Fibroblast of lung (primary cell): ENCODE data around the gene CDH24. TPM values are rescaled to one million over a fixed set of nuclear protein-coding genes. Genes with fewer than 3 reads are reported as not detected.

Source experiments
- DNase-seq, 2 donors: peaks; one replicate each; pipeline versions ENCODE4 v3.0.0 to v3.0.0-alpha.2; 2010; ENCODE audit warnings: low read depth in 2 of 2
- H2AFZ ChIP-seq: 2 replicates; pipeline ENCODE4 v1.5.1; 2012; ENCODE audit warnings: low read length, control low read depth, inconsistent platforms
- H3K27ac ChIP-seq: 2 replicates; pipeline ENCODE4 v1.5.1; 2011; ENCODE audit warnings: low read length, control low read depth; ENCODE audit not compliant: insufficient read depth
- H3K27me3 ChIP-seq: 2 replicates; pipeline ENCODE4 v1.5.1; 2011; ENCODE audit warnings: mild to moderate bottlenecking, low read length; ENCODE audit not compliant: control insufficient read depth, insufficient read depth
- H3K36me3 ChIP-seq: 2 replicates; pipeline ENCODE4 v1.5.1; 2011; ENCODE audit warnings: low read length; ENCODE audit not compliant: control insufficient read depth, insufficient read depth
- H3K4me1 ChIP-seq: 2 replicates; pipeline ENCODE4 v1.5.1; 2011; ENCODE audit warnings: low read length; ENCODE audit not compliant: control insufficient read depth, insufficient read depth; ENCODE audit errors: extremely low read depth
- H3K4me2 ChIP-seq: 2 replicates; pipeline ENCODE4 v1.5.1; 2011; ENCODE audit warnings: low read length, control low read depth; ENCODE audit not compliant: insufficient read depth; ENCODE audit errors: extremely low read depth
- H3K4me3 ChIP-seq, 4 experiments: fragments of 200-600 bp in 1 of 4; sonication (generic) in 1 of 4; replicated peaks in 1 of 4; 2 replicates each; pipeline ENCODE4 v1.5.1; 2011 to 2016; ENCODE audit warnings: low read length in 4 of 4, low read depth in 3 of 4, mild to moderate bottlenecking in 3 of 4, control low read depth in 2 of 4, inconsistent platforms in 1 of 4, mixed read lengths in 1 of 4; ENCODE audit not compliant: insufficient read depth in 1 of 4; ENCODE audit errors: control extremely low read depth in 1 of 4
- H3K79me2 ChIP-seq: 2 replicates; pipeline ENCODE4 v1.5.1; 2012; ENCODE audit warnings: mild to moderate bottlenecking, low read length, inconsistent platforms; ENCODE audit not compliant: control insufficient read depth, insufficient read depth
- H3K9ac ChIP-seq: 2 replicates; pipeline ENCODE4 v1.5.1; 2011; ENCODE audit warnings: mild to moderate bottlenecking, low read length, control low read depth; ENCODE audit not compliant: insufficient read depth
- H3K9me3 ChIP-seq: 2 replicates; pipeline ENCODE4 v1.5.1; 2012; ENCODE audit warnings: low read depth, low read length; ENCODE audit not compliant: control insufficient read depth, insufficient read depth
- H4K20me1 ChIP-seq: 2 replicates; pipeline ENCODE4 v1.5.1; 2011; ENCODE audit warnings: low read length; ENCODE audit not compliant: control insufficient read depth, insufficient read depth; ENCODE audit errors: extremely low read depth
- EZH2 ChIP-seq: IDR thresholded peaks from 2 replicates; pipeline ENCODE4 v1.5.1; 2012; ENCODE audit warnings: low read length, control low read depth, mild to moderate bottlenecking; ENCODE audit errors: missing control alignments
- polyA plus RNA-seq, 2 donors: library from polyadenylated mRNA; depleted of rRNA in 1 of 2; stranded (reverse) in 1 of 2; unstranded in 1 of 2; fragments of >200 nt; gene quantifications; 2 replicates each; pipeline ENCODE4 v1.2.1, GENCODE V29; 2011 to 2012; ENCODE audit warnings: missing spikeins in 1 of 2
- total RNA-seq: library from RNA; depleted of rRNA; stranded (reverse); fragments of >200 nt; gene quantifications from 2 replicates; pipeline ENCODE4 v1.2.1, GENCODE V29; 2014
- TF ChIP-seq, protein P1 (sequence below), 2 donors: IDR thresholded peaks in 1 of 2; conservative IDR thresholded peaks in 1 of 2; 1 replicate in 1 of 2; 2 replicates in 1 of 2; pipeline ENCODE4 v1.5.1; 2011 to 2012; ENCODE audit warnings: low read length in 2 of 2, control low read depth in 1 of 2, inconsistent platforms in 1 of 2, low read depth in 1 of 2, mild to moderate bottlenecking in 1 of 2

Gene CDH24
- total and polyA plus RNA-seq, 2 donors (not counting 1 experiment from before 2014, with no cell fraction given): 5.0 to 5.6 TPM

DNA sequence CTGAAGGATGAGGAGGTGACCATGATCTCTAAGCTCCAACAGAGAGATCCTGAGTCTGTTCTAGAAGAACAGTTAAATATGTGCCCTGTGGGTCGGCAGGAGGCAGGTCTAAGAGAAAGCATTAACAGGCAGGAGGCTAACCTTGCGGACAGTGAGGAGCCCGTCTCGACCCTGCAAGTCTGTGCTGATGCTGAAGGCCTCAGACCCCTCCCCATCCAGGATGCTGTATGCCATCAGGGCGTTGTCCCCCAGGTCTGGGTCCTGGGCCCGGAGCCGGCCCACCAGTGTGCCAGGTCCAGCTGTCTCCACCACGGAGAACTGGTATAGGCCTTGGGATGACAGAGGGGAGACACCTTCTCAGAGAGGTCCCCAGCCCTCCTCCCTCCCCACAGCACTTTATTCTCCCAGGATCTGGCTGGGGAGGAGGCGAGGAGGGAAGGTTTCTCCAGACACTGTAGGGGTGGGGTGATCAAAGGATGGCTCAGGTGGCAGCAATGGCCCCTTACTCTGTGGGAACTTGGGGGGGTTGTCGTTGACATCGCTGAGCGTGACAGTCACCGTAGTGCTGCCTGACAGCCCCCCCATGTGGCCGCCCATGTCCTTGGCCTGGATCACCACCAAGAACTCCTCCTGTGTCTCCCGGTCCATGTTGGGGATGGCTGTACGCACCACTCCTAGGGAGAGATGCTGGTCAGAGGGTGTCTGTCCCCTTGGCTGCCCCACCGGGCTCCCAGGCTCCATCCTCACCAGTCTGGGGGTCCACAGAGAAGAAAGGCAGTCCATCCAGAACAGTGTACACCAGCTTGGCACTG is 3.1 kb downstream of the CDH24 start:
- Histone ChIP-seq H3K36me3 (peaks cover 12% of the 10 kb centered on the region), H3K27ac (no peak overlapping the region), H3K9me3 (no peaks in the 10 kb centered on the region), H3K4me2 (no peak overlapping the region), H4K20me1 (no peaks in the 10 kb centered on the region), H2AFZ (no peak overlapping the region), H3K79me2 (no peaks in the 10 kb centered on the region), H3K4me3 (no peak overlapping the region), H3K27me3 (no peaks in the 10 kb centered on the region), H3K4me1 (peaks cover 11% of the 10 kb centered on the region), H3K9ac (no peak overlapping the region)
- no peak for DNase-seq
- TF ChIP-seq, protein P1, sequence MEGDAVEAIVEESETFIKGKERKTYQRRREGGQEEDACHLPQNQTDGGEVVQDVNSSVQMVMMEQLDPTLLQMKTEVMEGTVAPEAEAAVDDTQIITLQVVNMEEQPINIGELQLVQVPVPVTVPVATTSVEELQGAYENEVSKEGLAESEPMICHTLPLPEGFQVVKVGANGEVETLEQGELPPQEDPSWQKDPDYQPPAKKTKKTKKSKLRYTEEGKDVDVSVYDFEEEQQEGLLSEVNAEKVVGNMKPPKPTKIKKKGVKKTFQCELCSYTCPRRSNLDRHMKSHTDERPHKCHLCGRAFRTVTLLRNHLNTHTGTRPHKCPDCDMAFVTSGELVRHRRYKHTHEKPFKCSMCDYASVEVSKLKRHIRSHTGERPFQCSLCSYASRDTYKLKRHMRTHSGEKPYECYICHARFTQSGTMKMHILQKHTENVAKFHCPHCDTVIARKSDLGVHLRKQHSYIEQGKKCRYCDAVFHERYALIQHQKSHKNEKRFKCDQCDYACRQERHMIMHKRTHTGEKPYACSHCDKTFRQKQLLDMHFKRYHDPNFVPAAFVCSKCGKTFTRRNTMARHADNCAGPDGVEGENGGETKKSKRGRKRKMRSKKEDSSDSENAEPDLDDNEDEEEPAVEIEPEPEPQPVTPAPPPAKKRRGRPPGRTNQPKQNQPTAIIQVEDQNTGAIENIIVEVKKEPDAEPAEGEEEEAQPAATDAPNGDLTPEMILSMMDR (conservative IDR thresholded peaks at IDR 0.05 in 1 of 2, IDR thresholded peaks at IDR 0.05 in 1 of 2; ENCODE audit: low read depth in 1 of 2, low read length in 2 of 2): peak; percentile 11 to 13
- TF ChIP-seq EZH2: no peak

DNA sequence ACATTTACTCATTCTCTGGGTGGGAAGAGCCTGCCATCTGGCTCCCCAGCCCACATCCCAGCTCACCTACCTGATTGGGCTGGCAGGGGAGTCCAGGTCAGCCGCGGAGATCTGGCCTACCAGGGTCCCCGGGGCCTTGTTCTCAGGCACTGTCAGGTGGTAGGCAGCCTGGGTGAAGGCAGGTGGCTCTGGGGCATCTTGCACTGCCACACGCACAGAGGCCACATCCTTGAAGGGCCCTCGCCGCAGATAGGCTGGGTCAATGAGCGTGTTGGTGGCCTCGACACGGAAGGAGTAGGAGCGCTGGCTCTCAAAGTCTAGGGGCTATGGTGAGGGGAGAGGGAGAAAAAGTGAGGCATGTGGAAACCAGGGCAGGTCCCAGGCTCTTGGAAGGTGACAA is 3.9 kb downstream of the CDH24 start:
- Histone ChIP-seq H4K20me1 (no peaks in the 10 kb centered on the region), H3K9ac (no peak overlapping the region), H3K36me3 (peaks cover 6% of the 10 kb centered on the region), H3K9me3 (no peaks in the 10 kb centered on the region), H3K27me3 (no peaks in the 10 kb centered on the region), H3K79me2 (no peaks in the 10 kb centered on the region), H2AFZ (no peak overlapping the region), H3K4me2 (no peak overlapping the region), H3K27ac (no peak overlapping the region), H3K4me1 (peaks cover 11% of the 10 kb centered on the region), H3K4me3 (no peak overlapping the region)
- DNase-seq: no peak
- no peak for TF ChIP-seq EZH2
- TF ChIP-seq, protein P1 (conservative IDR thresholded peaks at IDR 0.05 in 1 of 2, IDR thresholded peaks at IDR 0.05 in 1 of 2; ENCODE audit: low read depth in 1 of 2, low read length in 2 of 2): no peak

DNA sequence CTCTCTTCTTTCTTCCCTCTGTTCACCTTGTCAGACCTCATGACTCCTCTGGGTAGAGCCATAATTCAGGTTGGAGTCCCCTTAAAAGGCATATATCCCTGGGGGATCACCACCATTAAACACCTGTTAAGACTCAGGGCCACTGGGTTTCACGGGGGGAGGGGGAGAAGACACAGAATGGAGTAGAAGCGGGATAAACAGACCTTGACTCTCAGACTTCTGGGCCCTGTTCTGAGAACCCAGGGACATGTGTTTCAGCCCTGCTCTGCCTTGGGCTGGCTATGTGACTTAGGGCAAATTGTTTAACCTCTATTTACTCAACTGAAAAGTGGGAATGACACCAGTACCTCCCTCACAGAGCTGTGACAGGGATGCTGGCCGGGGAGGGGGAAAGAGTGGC is 4.6 kb downstream of the CDH24 start:
- Histone ChIP-seq H3K79me2 (no peaks in the 10 kb centered on the region), H3K36me3 (peaks cover 6% of the 10 kb centered on the region), H3K27ac (no peak overlapping the region), H3K4me3 (no peak overlapping the region), H3K27me3 (no peaks in the 10 kb centered on the region), H2AFZ (no peak overlapping the region), H3K4me2 (no peak overlapping the region), H4K20me1 (no peaks in the 10 kb centered on the region), H3K9me3 (no peaks in the 10 kb centered on the region), H3K9ac (no peak overlapping the region), H3K4me1 (peaks cover 11% of the 10 kb centered on the region)
- TF ChIP-seq EZH2: no peak
- TF ChIP-seq, protein P1 (conservative IDR thresholded peaks at IDR 0.05 in 1 of 2, IDR thresholded peaks at IDR 0.05 in 1 of 2; ENCODE audit: low read depth in 1 of 2, low read length in 2 of 2): no peak
- DNase-seq: no peak
